HAP-1 (cell line): ENCODE data around the gene PLEKHH1.
A peak's percentile ranks its signal among the peaks of the same experiment; 100 is the strongest.

ENCODE experiments used
- DNase-seq, 2 experiments: peaks; one replicate each; pipeline ENCODE4 v3.0.0-alpha.2; 2016 to 2020; ENCODE audit warnings: low spot score in 2 of 2
- H3K27me3 ChIP-seq: fragments of 250-450 bp; sonication (Bioruptor Pico); 2 replicates; pipeline ENCODE4 v1.5.1; 2020; ENCODE audit warnings: low read depth, mild to moderate bottlenecking, moderate library complexity
- H3K36me3 ChIP-seq: fragments of 250-450 bp; sonication (Bioruptor Pico); replicated peaks from 2 replicates; pipeline ENCODE4 v1.5.1; 2020; ENCODE audit warnings: mild to moderate bottlenecking
- H3K4me1 ChIP-seq: fragments of 250-450 bp; sonication (Bioruptor Pico); 2 replicates; pipeline ENCODE4 v1.5.1; 2020; ENCODE audit warnings: mild to moderate bottlenecking
- H3K4me3 ChIP-seq: fragments of 250-450 bp; sonication (Bioruptor Pico); 2 replicates; pipeline ENCODE4 v1.5.1; 2020; ENCODE audit warnings: mild to moderate bottlenecking, moderate library complexity
- H3K9me3 ChIP-seq: fragments of 250-450 bp; sonication (Bioruptor Pico); 2 replicates; pipeline ENCODE4 v1.5.1; 2020; ENCODE audit warnings: mild to moderate bottlenecking, moderate library complexity
- in situ Hi-C: fragments of 300-500 bp; cut with MboI; formaldehyde crosslinking; loops from 3 replicates; pipeline ENCODE4 v1.14.3; 2020; ENCODE audit warnings: low sequenced_read_pairs, inconsistent platforms, mixed read lengths

Gene PLEKHH1

GRCh38 chr14:67497216-67497615 is 35.9 kb upstream of the PLEKHH1 start:
- DNase-seq = no peak
- Histone ChIP-seq H3K4me1 (no peaks in the 10 kb centered on the region), H3K4me3 (no peak overlapping the region), H3K27me3 (no peaks in the 10 kb centered on the region), H3K36me3 (no peaks in the 10 kb centered on the region), H3K9me3 (peaks cover 6% of the 10 kb centered on the region; the same call in 1 of the 2 replicates)
- in situ Hi-C loops = no loop called here

- Histone ChIP-seq H3K4me3 (no peak overlapping the region), H3K27me3 (no peaks in the 10 kb centered on the region), H3K4me1 (no peaks in the 10 kb centered on the region), H3K9me3 (peaks cover 6% of the 10 kb centered on the region; the same call in 1 of the 2 replicates), H3K36me3 (no peaks in the 10 kb centered on the region)
- in situ Hi-C loops = no loop called here
- no peak for DNase-seq
Measured at GRCh38 chr14:67497716-67498115, 35.4 kb upstream of the PLEKHH1 start.

GRCh38 chr14:67500981-67501380 is 32.1 kb upstream of the PLEKHH1 start:
- Histone ChIP-seq H3K27me3 (no peaks in the 10 kb centered on the region), H3K36me3 (no peaks in the 10 kb centered on the region), H3K9me3 (no peaks in the 10 kb centered on the region), H3K4me1 (no peaks in the 10 kb centered on the region), H3K4me3 (no peak overlapping the region)
- no peak for DNase-seq
- in situ Hi-C loops = no loop called here

- Histone ChIP-seq H3K27me3 (no peaks in the 10 kb centered on the region), H3K36me3 (no peaks in the 10 kb centered on the region), H3K4me1 (no peaks in the 10 kb centered on the region), H3K9me3 (no peaks in the 10 kb centered on the region), H3K4me3 (no peak overlapping the region)
- no peak for DNase-seq
- in situ Hi-C loops = no loop called here
Measured at GRCh38 chr14:67501670-67502069, 31.4 kb upstream of the PLEKHH1 start.

GRCh38 chr14:67502867-67503266 is 30.2 kb upstream of the PLEKHH1 start:
- H3K4me1 ChIP-seq = no peaks in the 10 kb centered on the region
- no peak overlapping the region for H3K4me3 ChIP-seq
- DNase-seq = no peak
- in situ Hi-C loops = no loop called here
- no peaks in the 10 kb centered on the region for H3K9me3 ChIP-seq
- no peaks in the 10 kb centered on the region for H3K27me3 ChIP-seq
- no peaks in the 10 kb centered on the region for H3K36me3 ChIP-seq

GRCh38 chr14:67503331-67503730 is 29.8 kb upstream of the PLEKHH1 start:
- DNase-seq = no peak
- in situ Hi-C loops = no loop called here

GRCh38 chr14:67505254-67505653 is 27.8 kb upstream of the PLEKHH1 start:
- in situ Hi-C loops = no loop called here

More at GRCh38 chr14:67503331-67503730, 29.8 kb upstream of the PLEKHH1 start:
- Histone ChIP-seq H3K4me1 (no peaks in the 10 kb centered on the region), H3K4me3 (no peak overlapping the region), H3K36me3 (no peaks in the 10 kb centered on the region), H3K27me3 (no peaks in the 10 kb centered on the region), H3K9me3 (no peaks in the 10 kb centered on the region)

GRCh38 chr14:67508956-67509355 is 24.1 kb upstream of the PLEKHH1 start:
- no peak for DNase-seq
- H3K9me3 ChIP-seq = no peaks in the 10 kb centered on the region; the same call in 1 of the 2 replicates
- H3K27me3 ChIP-seq = no peaks in the 10 kb centered on the region
- in situ Hi-C loops = no loop called here
- H3K4me1 ChIP-seq = no peaks in the 10 kb centered on the region
- no peak overlapping the region for H3K4me3 ChIP-seq
- no peaks in the 10 kb centered on the region for H3K36me3 ChIP-seq

More at GRCh38 chr14:67505254-67505653, 27.8 kb upstream of the PLEKHH1 start:
- H3K9me3 ChIP-seq = no peaks in the 10 kb centered on the region; the same call in 1 of the 2 replicates
- no peaks in the 10 kb centered on the region for H3K4me1 ChIP-seq
- no peaks in the 10 kb centered on the region for H3K36me3 ChIP-seq
- DNase-seq = no peak
- H3K27me3 ChIP-seq = no peaks in the 10 kb centered on the region
- no peak overlapping the region for H3K4me3 ChIP-seq

GRCh38 chr14:67510121-67510520 is 23.0 kb upstream of the PLEKHH1 start:
- no peaks in the 10 kb centered on the region; the same call in 1 of the 2 replicates for H3K9me3 ChIP-seq
- H3K4me1 ChIP-seq = no peaks in the 10 kb centered on the region
- in situ Hi-C loops = no loop called here
- no peaks in the 10 kb centered on the region for H3K27me3 ChIP-seq
- H3K4me3 ChIP-seq = no peak overlapping the region
- H3K36me3 ChIP-seq = no peaks in the 10 kb centered on the region
- DNase-seq = no peak

- Histone ChIP-seq H3K27me3 (no peaks in the 10 kb centered on the region), H3K9me3 (no peaks in the 10 kb centered on the region; the same call in 1 of the 2 replicates), H3K4me1 (no peaks in the 10 kb centered on the region), H3K4me3 (no peak overlapping the region), H3K36me3 (no peaks in the 10 kb centered on the region)
- no peak for DNase-seq
- in situ Hi-C loops = no loop called here
Measured at GRCh38 chr14:67510836-67511235, 22.3 kb upstream of the PLEKHH1 start.

GRCh38 chr14:67512463-67513310 is 20.4 kb upstream of the PLEKHH1 start:
- H3K4me3 ChIP-seq = no peak overlapping the region
- no peak for DNase-seq
- in situ Hi-C loops = no loop called here
- H3K4me1 ChIP-seq = no peaks in the 10 kb centered on the region
- no peaks in the 10 kb centered on the region for H3K27me3 ChIP-seq
- H3K36me3 ChIP-seq = no peaks in the 10 kb centered on the region
- no peaks in the 10 kb centered on the region; the same call in 1 of the 2 replicates for H3K9me3 ChIP-seq

GRCh38 chr14:67513631-67514108 is 19.4 kb upstream of the PLEKHH1 start:
- Histone ChIP-seq H3K4me3 (no peak overlapping the region), H3K4me1 (no peaks in the 10 kb centered on the region), H3K9me3 (no peaks in the 10 kb centered on the region; the same call in 1 of the 2 replicates), H3K36me3 (no peaks in the 10 kb centered on the region), H3K27me3 (no peaks in the 10 kb centered on the region)
- in situ Hi-C loops = no loop called here
- DNase-seq = no peak

- H3K4me1 ChIP-seq = no peaks in the 10 kb centered on the region
- no peak for DNase-seq
- in situ Hi-C loops = no loop called here
- no peaks in the 10 kb centered on the region; the same call in 1 of the 2 replicates for H3K9me3 ChIP-seq
- peak overlapping the region; percentile 47 for H3K4me3 ChIP-seq
- H3K27me3 ChIP-seq = no peaks in the 10 kb centered on the region
- no peaks in the 10 kb centered on the region for H3K36me3 ChIP-seq
Measured at GRCh38 chr14:67514203-67514607, 18.9 kb upstream of the PLEKHH1 start.

- DNase-seq = peak in 1 of 2 experiments; percentile 48
- in situ Hi-C loops = no loop called here
Measured at GRCh38 chr14:67514650-67515385, 18.3 kb upstream of the PLEKHH1 start.

More at GRCh38 chr14:67514650-67515385, 18.3 kb upstream of the PLEKHH1 start:
- H3K4me3 ChIP-seq = peak overlapping the region; percentile 47
- no peaks in the 10 kb centered on the region for H3K27me3 ChIP-seq
- no peaks in the 10 kb centered on the region for H3K4me1 ChIP-seq
- no peaks in the 10 kb centered on the region for H3K36me3 ChIP-seq
- H3K9me3 ChIP-seq = no peaks in the 10 kb centered on the region
